DMS153 (cell line): ENCODE data around the gene PAX7.

Source experiments
- DNase-seq: peaks from one replicate; lab custom pipeline; 2025; lab: John Stamatoyannopoulos, UW

The PAX7 gene

DNA sequence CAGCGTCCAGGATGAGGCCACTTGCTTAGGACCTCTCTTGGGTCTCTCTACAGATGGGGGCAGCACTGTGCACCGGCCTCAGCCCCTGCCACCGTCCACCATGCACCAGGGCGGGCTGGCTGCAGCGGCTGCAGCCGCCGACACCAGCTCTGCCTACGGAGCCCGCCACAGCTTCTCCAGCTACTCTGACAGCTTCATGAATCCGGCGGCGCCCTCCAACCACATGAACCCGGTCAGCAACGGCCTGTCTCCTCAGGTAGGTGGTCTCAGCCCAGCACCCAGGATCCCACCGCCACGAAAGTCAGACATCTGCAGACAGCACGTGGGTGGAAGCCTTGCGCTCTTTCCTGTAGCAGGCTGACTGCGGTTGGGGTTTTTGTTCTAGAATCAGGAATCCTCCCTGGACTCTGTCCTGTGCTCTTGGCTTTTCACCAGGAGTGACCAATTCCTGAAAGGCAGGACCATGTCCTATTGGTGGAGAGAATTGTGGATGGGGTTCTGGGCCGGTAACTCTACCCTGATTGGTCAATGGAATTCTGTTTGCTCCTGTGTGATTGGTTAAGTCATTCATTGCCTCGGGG lies 72.5 kb downstream of the PAX7 start:
- DNase-seq, result peak; percentile 3

GRCh38 chr1:18705811-18706210 lies 75.2 kb downstream of the PAX7 start:
- DNase-seq, result peak; percentile 1

- DNase-seq, result no peak
Observed at GRCh38 chr1:18707696-18708257, 77.1 kb downstream of the PAX7 start.

GRCh38 chr1:18710002-18710401 lies 79.4 kb downstream of the PAX7 start:
- DNase-seq, result no peak

- no peak for DNase-seq
Observed at GRCh38 chr1:18711003-18711402, 80.4 kb downstream of the PAX7 start.

GRCh38 chr1:18711536-18712251 lies 81.0 kb downstream of the PAX7 start:
- DNase-seq, result no peak

DNA sequence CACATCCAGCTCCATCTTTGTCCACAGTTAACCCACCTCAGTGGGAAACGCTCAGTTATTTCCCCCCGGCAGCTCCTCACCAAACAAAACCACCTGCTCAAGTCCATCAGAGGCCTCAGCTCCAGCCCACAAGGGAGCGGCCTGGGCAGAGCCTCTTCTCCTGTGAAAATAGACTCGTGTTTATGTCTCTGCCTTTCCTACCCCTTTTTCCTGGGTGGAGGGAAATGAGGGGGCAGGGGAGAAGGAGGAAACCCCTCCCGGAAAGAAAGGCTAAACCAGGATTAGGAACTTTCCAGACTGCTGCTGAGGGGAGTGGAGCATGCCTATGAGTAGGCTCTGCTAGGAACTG lies 81.6 kb downstream of the PAX7 start:
- no peak for DNase-seq

DNA sequence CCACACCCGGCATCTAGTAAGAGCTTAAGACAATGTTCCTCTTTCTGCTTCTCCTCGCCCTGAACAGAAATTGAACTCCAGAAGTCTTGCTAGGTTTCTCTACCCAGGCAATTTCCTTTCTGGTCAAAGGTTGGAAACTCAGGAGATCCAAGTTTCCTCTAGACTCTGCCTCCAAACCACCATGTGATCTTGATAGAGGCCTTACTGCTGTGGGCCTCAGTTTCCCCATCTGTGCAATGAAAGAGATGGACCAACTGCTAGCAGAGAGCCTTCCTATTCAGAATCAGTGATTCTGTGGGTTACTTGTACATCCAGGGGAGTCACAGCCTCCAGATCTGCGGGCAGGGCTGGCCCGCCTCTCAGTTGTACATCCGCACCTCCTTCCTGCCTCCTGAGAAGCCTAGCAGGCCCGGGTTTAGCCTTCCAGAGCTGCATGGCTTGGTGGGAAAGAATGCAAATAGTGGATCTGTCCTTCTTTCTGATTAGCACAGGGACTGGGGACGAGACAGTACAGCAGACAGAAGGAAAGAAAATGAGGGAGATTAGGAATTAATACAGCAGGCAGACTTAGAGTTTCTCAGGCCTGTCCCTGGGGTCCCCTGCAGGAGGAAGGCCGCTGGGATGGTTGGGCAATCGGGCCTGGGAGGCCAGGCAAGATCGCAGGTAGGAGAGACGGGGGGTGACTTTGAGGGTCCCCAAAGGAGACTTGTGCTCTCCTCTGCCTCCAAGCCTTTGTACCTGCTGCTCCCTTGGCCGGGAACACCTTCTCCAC lies 83.9 kb downstream of the PAX7 start:
- no peak for DNase-seq

- DNase-seq, result no peak
Observed at GRCh38 chr1:18716112-18716784, 85.6 kb downstream of the PAX7 start.

DNA sequence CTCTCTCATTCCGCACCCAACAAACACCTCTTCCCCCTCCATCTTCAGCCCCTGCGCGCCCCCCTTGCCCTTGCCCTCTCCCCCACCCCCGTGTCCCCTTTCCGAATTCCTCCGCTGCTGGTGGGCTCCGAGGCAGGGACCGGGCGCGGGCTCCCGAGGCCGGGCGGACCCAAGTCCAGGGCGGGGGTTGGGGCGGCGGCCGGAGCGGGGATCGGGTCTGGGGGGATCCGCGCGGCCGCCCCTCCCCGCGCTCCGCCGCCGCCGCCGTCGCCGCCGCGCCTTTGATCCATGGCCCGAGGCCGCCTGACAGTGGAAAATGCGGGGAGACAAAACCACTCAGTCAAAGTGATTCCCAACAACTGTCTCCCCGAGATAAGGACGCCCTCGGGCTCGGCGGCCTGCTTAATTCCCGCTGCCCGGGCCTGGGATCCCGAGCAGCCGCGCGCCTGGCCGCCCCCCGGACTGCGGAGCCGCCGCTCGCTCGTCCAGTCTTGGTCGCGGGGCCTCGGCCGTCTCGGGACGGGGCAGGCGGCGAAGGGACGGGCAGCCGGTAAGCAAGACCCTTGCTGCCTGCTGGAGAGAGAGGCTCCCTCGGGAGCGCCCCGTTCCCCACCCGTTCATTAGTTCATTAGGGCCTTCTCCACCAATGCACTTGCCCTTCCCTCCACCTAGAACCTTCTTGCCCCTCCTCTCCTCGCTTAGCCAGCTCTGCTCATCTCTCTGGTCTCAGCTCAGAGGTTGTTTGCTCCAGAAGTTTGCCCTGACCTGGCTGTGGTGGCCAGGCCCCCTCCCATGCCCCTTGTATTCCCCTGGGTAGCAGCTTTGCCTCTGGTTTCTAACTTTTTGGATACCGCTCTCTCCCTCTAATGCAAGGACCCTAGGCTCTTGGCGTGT lies 86.4 kb downstream of the PAX7 start:
- no peak for DNase-seq

- no peak for DNase-seq
Observed at GRCh38 chr1:18719786-18720451, 89.3 kb downstream of the PAX7 start.

GRCh38 chr1:18721041-18721440 lies 90.4 kb downstream of the PAX7 start:
- no peak for DNase-seq

DNA sequence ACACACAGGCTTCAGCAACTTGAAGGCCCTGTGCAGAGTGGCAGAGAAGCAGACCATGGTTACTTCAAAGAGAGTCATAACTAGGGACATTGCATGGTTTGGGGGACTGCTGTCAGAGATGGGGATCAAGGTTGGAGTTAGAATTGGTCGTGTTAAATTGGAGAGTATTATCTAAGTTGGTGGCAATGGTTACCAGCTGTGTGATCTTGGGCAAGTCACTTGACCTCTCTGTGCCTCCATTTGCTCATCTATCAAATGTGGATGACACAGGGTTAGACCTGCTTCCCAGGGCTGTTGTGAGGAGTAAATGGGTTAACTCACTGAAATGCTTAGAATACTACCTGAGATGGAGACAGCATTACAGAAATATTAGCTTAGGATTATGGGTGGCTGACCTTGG lies 91.1 kb downstream of the PAX7 start:
- DNase-seq, result no peak

DNA sequence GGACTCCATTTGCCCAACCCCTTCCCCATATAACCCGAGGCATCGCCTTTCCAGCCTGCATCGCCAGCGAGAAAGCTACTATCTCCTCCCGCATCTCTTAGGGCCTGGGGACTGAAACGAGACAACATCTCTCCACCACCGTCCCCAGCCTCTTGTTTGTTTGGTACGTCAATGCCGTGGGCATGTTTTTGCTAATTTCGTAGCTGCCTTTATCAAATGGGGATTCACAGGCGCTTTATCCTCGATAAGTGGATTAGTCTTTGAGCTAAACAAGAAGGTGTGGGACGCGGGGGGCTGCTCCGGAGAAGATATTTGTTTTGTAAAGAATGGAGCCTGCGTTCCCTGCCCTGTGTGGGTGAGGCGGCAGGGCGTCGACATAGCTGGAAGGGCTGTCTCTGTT lies 91.6 kb downstream of the PAX7 start:
- no peak for DNase-seq

DNA sequence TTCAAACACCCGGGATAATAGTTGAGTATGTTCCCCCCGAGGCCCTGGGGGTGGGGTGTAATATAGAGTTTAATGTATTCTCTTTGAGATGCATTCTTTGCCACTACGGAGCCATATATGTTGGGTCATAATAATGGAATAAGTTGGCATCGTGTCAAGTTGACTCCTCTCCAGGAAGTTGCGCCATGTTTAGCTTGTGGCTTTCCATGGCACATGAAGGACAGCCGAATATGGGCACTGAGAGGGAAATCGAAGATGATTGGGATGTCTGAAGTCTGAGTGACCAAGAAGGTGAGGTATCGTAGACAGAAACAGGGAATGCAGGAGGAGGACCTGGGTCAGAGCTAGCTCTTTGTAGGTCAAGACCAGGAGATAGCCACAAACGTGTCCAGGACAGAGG lies 92.6 kb downstream of the PAX7 start:
- DNase-seq, result no peak

GRCh38 chr1:18723701-18724411 lies 93.2 kb downstream of the PAX7 start:
- DNase-seq, result no peak

GRCh38 chr1:18724801-18725200 lies 94.2 kb downstream of the PAX7 start:
- DNase-seq, result no peak

DNA sequence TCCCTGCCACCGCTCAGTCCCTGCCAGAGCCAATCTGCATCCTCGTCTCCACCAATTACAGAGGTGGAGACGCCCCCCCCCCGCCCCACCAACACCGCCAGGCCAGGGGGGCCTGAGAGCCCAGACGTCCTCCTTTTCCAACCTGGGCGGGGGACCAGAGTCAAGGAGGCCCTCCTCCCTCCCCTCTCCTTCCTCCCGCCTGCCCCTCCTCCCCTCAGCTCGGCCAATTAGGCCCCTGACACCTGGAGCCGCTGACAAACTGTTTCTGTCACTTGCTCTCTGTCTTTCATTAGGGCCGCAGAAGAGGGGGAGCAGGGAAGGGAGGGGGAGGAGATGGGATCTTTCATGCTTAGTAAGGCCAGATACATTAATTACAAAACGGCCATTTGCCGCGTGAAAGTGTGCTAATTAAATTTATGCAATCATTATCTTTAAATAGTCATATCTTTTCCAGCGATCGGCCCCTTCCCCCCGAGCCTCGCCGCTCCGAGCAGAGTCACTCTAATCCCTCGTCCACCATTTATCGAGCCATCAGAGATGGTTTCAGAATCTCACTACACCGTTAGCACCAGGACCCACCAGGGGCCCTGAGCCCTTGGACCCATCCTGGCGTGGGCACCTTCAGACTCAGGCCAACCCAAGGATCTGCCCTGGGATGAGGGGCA lies 94.7 kb downstream of the PAX7 start:
- DNase-seq, result no peak

DNA sequence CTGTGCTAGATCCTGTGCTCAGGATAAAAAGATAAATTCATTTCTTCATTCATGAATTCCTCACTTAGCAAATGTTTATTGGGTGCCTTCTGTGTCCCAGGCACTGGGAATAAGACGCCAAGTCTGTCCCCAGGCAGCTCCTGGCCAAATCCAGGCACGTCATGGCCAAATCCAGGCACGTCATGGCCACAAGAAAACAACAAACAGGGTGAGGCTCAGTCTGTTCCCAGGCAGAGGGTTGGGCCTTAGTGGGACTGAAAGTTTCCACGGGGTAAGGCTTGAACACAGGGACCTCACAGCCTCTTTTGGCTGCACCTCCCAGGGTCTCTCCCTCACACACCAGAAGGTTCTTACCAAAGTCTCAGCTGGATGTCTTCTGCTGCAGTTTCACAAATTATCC lies 95.7 kb downstream of the PAX7 start:
- no peak for DNase-seq

- no peak for DNase-seq
Observed at GRCh38 chr1:18727956-18728355, 97.3 kb downstream of the PAX7 start.
